Left ventricle myocardium superior (tissue), 1 donor: Measurements from ENCODE around the gene KPTN. TPM values are rescaled to one million over a fixed set of nuclear protein-coding genes. Genes with fewer than 3 reads are reported as not detected.
"Not testable (repeated sequence)": the region's sequence is repeated elsewhere in the genome, so short reads cannot be mapped to it uniquely, and the experiment has no call there.

Source experiments
- ATAC-seq: fragments of 200-7000 bp; cut with Tn5 transposase; one replicate; pipeline ENCODE4 v1.9.1; 2020; ENCODE audit warnings: mild to moderate bottlenecking, moderate library complexity
- DNase-seq: peaks from one replicate; pipeline ENCODE4 v3.0.0-alpha.2; 2020
- intact Hi-C: fragments of 100-400 bp; cut with micrococcal nuclease; formaldehyde crosslinking; loops from one replicate; pipeline ENCODE4 v1.11.0; 2022
- total RNA-seq: library from RNA; stranded (reverse); fragmentation: NEBNext Ultra II Directional; extraction: Animal tissue kit (Norgen Biotek cat#: 25700); gene quantifications from one replicate; pipeline ENCODE4 v1.2.1, GENCODE V29; 2021
- donor health status: DM: no; HTN: yes; CAD: no; lungs with severe emphysema.

The KPTN gene
- total RNA-seq, 1 donor from 2014 or later: 12.3 TPM

- no peak for DNase-seq
- no peak for ATAC-seq
- intact Hi-C loops: no loop called here
Observed at GRCh38 chr19:47494211-47494547, 10.2 kb upstream of the KPTN start.

- ATAC-seq (peak; percentile 81), DNase-seq (peak; percentile 70)
- intact Hi-C loops: no loop called here
Observed at GRCh38 chr19:47493378-47494210, 9.6 kb upstream of the KPTN start.

GRCh38 chr19:47492571-47493377 is 8.8 kb upstream of the KPTN start:
- no peak for ATAC-seq
- intact Hi-C loops: no loop called here
- no peak for DNase-seq

GRCh38 chr19:47492137-47492533 is 8.1 kb upstream of the KPTN start:
- DNase-seq: no peak
- no peak for ATAC-seq
- intact Hi-C loops: no loop called here

GRCh38 chr19:47491358-47492136 is 7.5 kb upstream of the KPTN start:
- intact Hi-C loops: no loop called here
- DNase-seq: no peak
- no peak for ATAC-seq

GRCh38 chr19:47490847-47491246 is 6.8 kb upstream of the KPTN start:
- no peak for ATAC-seq
- intact Hi-C loops: no loop called here
- DNase-seq: no peak

- ATAC-seq (no peak), DNase-seq (no peak)
- intact Hi-C loops: no loop called here
Observed at GRCh38 chr19:47490031-47490430, 6.0 kb upstream of the KPTN start.

GRCh38 chr19:47489072-47489914 is 5.3 kb upstream of the KPTN start:
- DNase-seq: no peak
- intact Hi-C loops: no loop called here

GRCh38 chr19:47487551-47488515 is 3.8 kb upstream of the KPTN start:
- DNase-seq: no peak
- ATAC-seq: no peak
- intact Hi-C loops: no loop called here

More at GRCh38 chr19:47489072-47489914, 5.3 kb upstream of the KPTN start:
- ATAC-seq: no peak

- ATAC-seq (no peak), DNase-seq (no peak)
- intact Hi-C loops: no loop called here
Observed at GRCh38 chr19:47486900-47487299, 2.9 kb upstream of the KPTN start.

- DNase-seq, intact Hi-C loops, ATAC-seq: not testable (repeated sequence)
Observed at GRCh38 chr19:47486220-47486619, 2.2 kb upstream of the KPTN start.

GRCh38 chr19:47485210-47485609 is 1.2 kb upstream of the KPTN start:
- no peak for ATAC-seq
- no peak for DNase-seq
- intact Hi-C loops: no loop called here

GRCh38 chr19:47483200-47483599 is 819 bp downstream of the KPTN start:
- ATAC-seq (no peak), DNase-seq (peak; percentile 25)
- intact Hi-C loops: no loop called here

GRCh38 chr19:47481460-47482052 is 2.5 kb downstream of the KPTN start:
- no peak for DNase-seq
- no peak for ATAC-seq
- intact Hi-C loops: no loop called here

- intact Hi-C loops: no loop called here
Observed at GRCh38 chr19:47480658-47481057, 3.4 kb downstream of the KPTN start.

GRCh38 chr19:47479701-47480503 is 4.1 kb downstream of the KPTN start:
- no peak for ATAC-seq
- DNase-seq: no peak

More at GRCh38 chr19:47480658-47481057, 3.4 kb downstream of the KPTN start:
- ATAC-seq (no peak), DNase-seq (no peak)

More at GRCh38 chr19:47479701-47480503, 4.1 kb downstream of the KPTN start:
- intact Hi-C loops: no loop called here
